ENCODE measurements around the gene SH2D1B. TPM values are rescaled to one million over a fixed set of nuclear protein-coding genes. Genes with fewer than 3 reads are reported as not detected.
"Not testable (repeated sequence)": the region's sequence is repeated elsewhere in the genome, so short reads cannot be mapped to it uniquely, and the experiment has no call there.

Gene SH2D1B, protein sequence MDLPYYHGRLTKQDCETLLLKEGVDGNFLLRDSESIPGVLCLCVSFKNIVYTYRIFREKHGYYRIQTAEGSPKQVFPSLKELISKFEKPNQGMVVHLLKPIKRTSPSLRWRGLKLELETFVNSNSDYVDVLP
- total RNA-seq, result 100 to 1,000 TPM; 133 to 250 (median 143) TPM
- 255 TPM for total RNA-seq (2013)

DNA sequence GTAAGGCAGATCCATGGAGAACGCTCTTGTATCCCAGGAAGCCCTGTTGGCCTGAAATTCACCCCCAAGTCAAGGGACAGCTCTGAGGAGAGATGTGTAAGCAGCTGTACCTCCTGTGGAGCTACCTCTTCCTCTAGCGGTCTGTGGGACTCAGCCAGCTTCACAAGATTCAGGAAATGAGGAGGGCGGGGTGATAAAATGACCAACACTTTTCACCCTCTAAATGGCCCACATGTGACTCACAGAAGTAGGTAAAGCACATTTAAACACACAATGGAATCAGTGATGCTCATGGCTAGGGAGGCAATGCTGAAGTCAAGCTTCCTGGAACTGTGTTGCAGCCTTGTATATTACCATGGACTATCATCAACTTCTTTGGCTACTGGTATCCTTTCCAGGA is at the start of gene SH2D1B:
Gene SH2D1B (minus strand): TSS at position 135 of the 400 bp plus-strand sequence. CDS start 120 bp downstream, at position 15.
- Histone ChIP-seq H3K27me3 (ENCODE audit: control insufficient read depth, insufficient read depth, low read length) (no peaks in the 10 kb centered on the region), H3K9me3 (ENCODE audit: control insufficient read depth, insufficient read depth, low read length) (no peaks in the 10 kb centered on the region), H3K36me3 (ENCODE audit: control insufficient read depth, insufficient read depth, low read length) (no peaks in the 10 kb centered on the region), H3K27ac (ENCODE audit: low read length) (peak within 1 kb of the TSS; percentile 83), H3K4me1 (ENCODE audit: control insufficient read depth, insufficient read depth, low read length) (peaks cover 29% of the 10 kb centered on the region), H3K4me3 (ENCODE audit: low read length) (peak within 1 kb of the TSS; percentile 60)
- intact Hi-C loops (cut with micrococcal nuclease), result loop anchor here (1.0 to 5.0 kb wide), 4 partner anchors 9 to 150 kb away; partner anchors contain the start of genes UAP1 and UHMK1
- TF ChIP-seq, protein P1, sequence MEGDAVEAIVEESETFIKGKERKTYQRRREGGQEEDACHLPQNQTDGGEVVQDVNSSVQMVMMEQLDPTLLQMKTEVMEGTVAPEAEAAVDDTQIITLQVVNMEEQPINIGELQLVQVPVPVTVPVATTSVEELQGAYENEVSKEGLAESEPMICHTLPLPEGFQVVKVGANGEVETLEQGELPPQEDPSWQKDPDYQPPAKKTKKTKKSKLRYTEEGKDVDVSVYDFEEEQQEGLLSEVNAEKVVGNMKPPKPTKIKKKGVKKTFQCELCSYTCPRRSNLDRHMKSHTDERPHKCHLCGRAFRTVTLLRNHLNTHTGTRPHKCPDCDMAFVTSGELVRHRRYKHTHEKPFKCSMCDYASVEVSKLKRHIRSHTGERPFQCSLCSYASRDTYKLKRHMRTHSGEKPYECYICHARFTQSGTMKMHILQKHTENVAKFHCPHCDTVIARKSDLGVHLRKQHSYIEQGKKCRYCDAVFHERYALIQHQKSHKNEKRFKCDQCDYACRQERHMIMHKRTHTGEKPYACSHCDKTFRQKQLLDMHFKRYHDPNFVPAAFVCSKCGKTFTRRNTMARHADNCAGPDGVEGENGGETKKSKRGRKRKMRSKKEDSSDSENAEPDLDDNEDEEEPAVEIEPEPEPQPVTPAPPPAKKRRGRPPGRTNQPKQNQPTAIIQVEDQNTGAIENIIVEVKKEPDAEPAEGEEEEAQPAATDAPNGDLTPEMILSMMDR (IDR thresholded peaks at IDR 0.05), result no peak
- peak within 1 kb of the TSS; percentile 98 for H3K4me3 Mint-ChIP-seq
- 45% methylated on average over 3 of the region's 3 CpGs for WGBS (ENCODE audit: insufficient coverage)
- H3K27me3 Mint-ChIP-seq (ENCODE audit: low read depth in 2 of 2), result no peaks in the 10 kb centered on the region
- peaks cover 25% of the 10 kb centered on the region for H3K36me3 Mint-ChIP-seq
- DNase-seq (peak; percentile 16 to 63), ATAC-seq (peak; percentile 69 to 76 (median 76))
- H3K27ac Mint-ChIP-seq, result peak within 1 kb of the TSS; percentile 87 to 92
- H3K9me3 Mint-ChIP-seq, result no peaks in the 10 kb centered on the region
- H3K4me1 Mint-ChIP-seq, result peaks cover 82 to 89% of the 10 kb centered on the region in 2 donors

DNA sequence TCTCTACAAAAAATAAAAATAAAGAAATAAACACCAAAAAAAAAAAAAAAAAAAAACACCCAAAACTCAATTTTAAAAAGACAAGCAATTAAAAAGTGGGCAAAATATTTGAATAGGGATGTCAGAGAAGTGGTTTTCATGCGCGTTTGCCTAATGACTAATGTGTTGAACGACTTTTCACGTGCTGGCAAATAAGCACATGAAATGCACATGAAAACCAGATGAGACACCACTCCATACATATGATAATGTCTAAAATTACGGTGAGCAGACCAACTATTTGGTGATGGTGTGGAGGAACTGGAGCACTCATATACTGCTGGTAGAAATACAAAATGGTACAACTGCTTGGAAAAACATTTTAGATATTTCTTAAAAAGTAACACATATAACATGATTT is 46.3 kb upstream of the SH2D1B start:
- Mint-ChIP-seq H3K9me3 (no peaks in the 10 kb centered on the region), H3K36me3 (no peaks in the 10 kb centered on the region), H3K27ac (no peak overlapping the region), H3K27me3 (ENCODE audit: low read depth in 2 of 2) (no peaks in the 10 kb centered on the region), H3K4me3 (no peak overlapping the region), H3K4me1 (no peaks in the 10 kb centered on the region)
- TF ChIP-seq, protein P1 (IDR thresholded peaks at IDR 0.05), result no peak
- Histone ChIP-seq H3K9me3 (ENCODE audit: control insufficient read depth, insufficient read depth, low read length) (no peaks in the 10 kb centered on the region), H3K4me1 (ENCODE audit: control insufficient read depth, insufficient read depth, low read length) (no peaks in the 10 kb centered on the region), H3K36me3 (ENCODE audit: control insufficient read depth, insufficient read depth, low read length) (no peaks in the 10 kb centered on the region), H3K27me3 (ENCODE audit: control insufficient read depth, insufficient read depth, low read length) (no peaks in the 10 kb centered on the region), H3K4me3 (ENCODE audit: low read length) (no peak overlapping the region), H3K27ac (ENCODE audit: low read length) (no peak overlapping the region)
- ATAC-seq (no peak), DNase-seq (no peak)
- intact Hi-C loops (cut with micrococcal nuclease), result loop anchor here (5.0 kb wide), 1 partner anchor 101 kb away; no protein-coding TSS in a partner anchor
- 95% methylated on average over 4 of the region's 5 CpGs for WGBS (ENCODE audit: insufficient coverage)

DNA sequence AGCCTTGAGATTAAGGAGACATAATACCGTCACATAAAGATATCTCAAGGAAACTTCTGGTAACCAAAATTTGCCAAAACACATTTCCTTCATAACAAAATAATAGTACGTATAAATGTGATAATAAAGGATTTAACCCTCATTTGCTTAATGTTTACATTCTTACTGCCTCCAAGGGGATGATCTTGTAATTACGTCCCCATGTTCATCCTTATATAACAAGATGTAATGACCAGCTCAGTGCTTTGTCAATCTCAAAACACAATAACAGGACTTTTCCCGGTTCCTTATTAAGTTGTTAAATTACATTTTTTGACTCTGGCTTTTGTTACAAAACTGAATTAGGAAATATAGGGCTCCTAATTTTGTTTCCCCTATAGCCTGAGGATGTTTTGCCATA is 44.4 kb upstream of the SH2D1B start:
- TF ChIP-seq, protein P1 (IDR thresholded peaks at IDR 0.05), result peak; percentile 14
- no peaks in the 10 kb centered on the region for H3K27me3 ChIP-seq (ENCODE audit: control insufficient read depth, insufficient read depth, low read length)
- 89% methylated on average over 1 of the region's 4 CpGs for WGBS (ENCODE audit: insufficient coverage)
- Mint-ChIP-seq H3K27me3 (ENCODE audit: low read depth in 2 of 2) (peaks cover 0 to 3% of the 10 kb centered on the region in 2 donors), H3K4me3 (no peak overlapping the region), H3K27ac (no peak overlapping the region), H3K36me3 (no peaks in the 10 kb centered on the region), H3K9me3 (no peaks in the 10 kb centered on the region), H3K4me1 (no peaks in the 10 kb centered on the region)
- H3K4me1 ChIP-seq (ENCODE audit: control insufficient read depth, insufficient read depth, low read length), result no peaks in the 10 kb centered on the region
- DNase-seq (no peak), ATAC-seq (no peak)
- no peaks in the 10 kb centered on the region for H3K36me3 ChIP-seq (ENCODE audit: control insufficient read depth, insufficient read depth, low read length)
- no peaks in the 10 kb centered on the region for H3K9me3 ChIP-seq (ENCODE audit: control insufficient read depth, insufficient read depth, low read length)
- no peak overlapping the region for H3K27ac ChIP-seq (ENCODE audit: low read length)
- intact Hi-C loops (cut with micrococcal nuclease), result loop anchor here (5.0 kb wide), 1 partner anchor 99 kb away; no protein-coding TSS in a partner anchor
- no peak overlapping the region for H3K4me3 ChIP-seq (ENCODE audit: low read length)

DNA sequence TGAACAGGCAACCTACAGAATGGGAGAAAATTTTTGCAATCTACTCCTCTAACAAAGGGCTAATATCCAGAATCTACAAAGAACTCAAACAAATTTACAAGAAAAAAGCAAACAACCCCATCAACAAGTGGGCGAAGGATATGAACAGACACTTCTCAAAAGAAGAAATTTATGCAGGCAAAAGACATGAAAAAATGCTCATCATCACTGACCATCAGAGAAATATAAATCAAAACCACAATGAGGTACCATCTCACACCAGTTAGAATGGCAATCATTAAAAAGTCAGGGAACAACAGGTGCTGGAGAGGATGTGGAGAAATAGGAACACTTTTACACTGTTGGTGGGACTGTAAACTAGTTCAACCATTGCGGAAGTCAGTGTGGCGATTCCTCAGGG is 42.4 kb upstream of the SH2D1B start:
- H3K27me3 ChIP-seq (ENCODE audit: control insufficient read depth, insufficient read depth, low read length); H3K4me1 ChIP-seq (ENCODE audit: control insufficient read depth, insufficient read depth, low read length); ATAC-seq; H3K36me3 ChIP-seq (ENCODE audit: control insufficient read depth, insufficient read depth, low read length); H3K27ac Mint-ChIP-seq; H3K4me3 Mint-ChIP-seq; H3K9me3 Mint-ChIP-seq; H3K4me1 Mint-ChIP-seq; H3K27me3 Mint-ChIP-seq (ENCODE audit: low read depth in 2 of 2); H3K9me3 ChIP-seq (ENCODE audit: control insufficient read depth, insufficient read depth, low read length); DNase-seq; intact Hi-C loops (cut with micrococcal nuclease); H3K27ac ChIP-seq (ENCODE audit: low read length); H3K4me3 ChIP-seq (ENCODE audit: low read length); H3K36me3 Mint-ChIP-seq: not testable (repeated sequence)
- 100% methylated on average over 1 of the region's 3 CpGs for WGBS (ENCODE audit: insufficient coverage)
